GM23338 (cell line): Measurements from ENCODE around the gene GBP6.

Experiments
- EZH2phosphoT487 ChIP-seq: fragments of 200-600 bp; sonication (generic); IDR thresholded peaks from one replicate; pipeline ENCODE4 v1.8.1; 2018; ENCODE audit warnings: antibody characterized with exemption; ENCODE audit not compliant: unreplicated experiment
- JUNB ChIP-seq: IDR thresholded peaks from one replicate; pipeline ENCODE4 v1.6.1; 2016; ENCODE audit warnings: antibody characterized with exemption; ENCODE audit not compliant: unreplicated experiment
- NANOG ChIP-seq: IDR thresholded peaks from 2 replicates; pipeline ENCODE4 v1.6.1; 2016; ENCODE audit warnings: antibody characterized with exemption, borderline replicate concordance
- ZNF331 ChIP-seq: fragments of 250-450 bp; sonication (Bioruptor Pico); IDR thresholded peaks from 2 replicates; pipeline ENCODE4 v1.5.0; 2020; ENCODE audit warnings: low read depth, mild to moderate bottlenecking, moderate library complexity
- TF ChIP-seq, protein P1 (sequence below), 2 experiments: fragments of 200-600 bp in 1 of 2; sonication (generic) in 1 of 2; conservative IDR thresholded peaks; 2 replicates each; pipeline versions ENCODE4 v1.5.1 to v1.6.1; 2016 to 2017; ENCODE audit warnings: antibody characterized with exemption in 2 of 2, low read depth in 2 of 2, mild to moderate bottlenecking in 2 of 2, moderate library complexity in 1 of 2

DNA sequence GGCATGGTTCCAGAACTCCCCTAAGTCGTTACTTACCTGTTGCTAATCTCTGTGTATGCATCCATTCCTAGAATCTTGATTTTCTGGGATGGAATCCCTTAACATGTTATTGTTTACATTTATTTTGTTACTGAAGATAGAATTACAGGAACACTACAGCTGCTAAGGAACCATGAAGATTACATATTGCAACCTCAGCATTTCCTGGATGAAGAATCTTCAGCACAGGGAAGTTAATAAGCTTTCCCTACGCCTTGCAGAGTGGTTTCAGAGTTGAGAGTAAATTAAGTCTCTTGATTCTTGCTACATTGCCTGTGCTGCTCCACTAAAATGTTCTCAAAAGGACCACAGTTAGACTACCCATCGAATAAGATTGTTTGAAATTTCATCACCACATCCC, 31.4 kb upstream of the GBP6 start:
- TF ChIP-seq, protein P1, sequence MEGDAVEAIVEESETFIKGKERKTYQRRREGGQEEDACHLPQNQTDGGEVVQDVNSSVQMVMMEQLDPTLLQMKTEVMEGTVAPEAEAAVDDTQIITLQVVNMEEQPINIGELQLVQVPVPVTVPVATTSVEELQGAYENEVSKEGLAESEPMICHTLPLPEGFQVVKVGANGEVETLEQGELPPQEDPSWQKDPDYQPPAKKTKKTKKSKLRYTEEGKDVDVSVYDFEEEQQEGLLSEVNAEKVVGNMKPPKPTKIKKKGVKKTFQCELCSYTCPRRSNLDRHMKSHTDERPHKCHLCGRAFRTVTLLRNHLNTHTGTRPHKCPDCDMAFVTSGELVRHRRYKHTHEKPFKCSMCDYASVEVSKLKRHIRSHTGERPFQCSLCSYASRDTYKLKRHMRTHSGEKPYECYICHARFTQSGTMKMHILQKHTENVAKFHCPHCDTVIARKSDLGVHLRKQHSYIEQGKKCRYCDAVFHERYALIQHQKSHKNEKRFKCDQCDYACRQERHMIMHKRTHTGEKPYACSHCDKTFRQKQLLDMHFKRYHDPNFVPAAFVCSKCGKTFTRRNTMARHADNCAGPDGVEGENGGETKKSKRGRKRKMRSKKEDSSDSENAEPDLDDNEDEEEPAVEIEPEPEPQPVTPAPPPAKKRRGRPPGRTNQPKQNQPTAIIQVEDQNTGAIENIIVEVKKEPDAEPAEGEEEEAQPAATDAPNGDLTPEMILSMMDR (conservative IDR thresholded peaks at IDR 0.05; ENCODE audit: low read depth in 2 of 2): no peak
- TF ChIP-seq ZNF331 (CRISPR knock-in tag) (no peak), NANOG (no peak), EZH2phosphoT487 (no peak), JUNB (no peak)
